RWPE2 (cell line): ENCODE data around the gene TRPM5.
A peak's percentile ranks its signal among the peaks of the same experiment; 100 is the strongest.

ENCODE experiments used
- ATAC-seq: fragments of 200-7000 bp; cut with Tn5 transposase; 3 replicates; pipeline ENCODE4 v1.9.1; 2021; ENCODE audit warnings: low read depth
- DNase-seq: peaks from one replicate; pipeline ENCODE4 v3.0.0-alpha.2; 2020; ENCODE audit warnings: low spot score
- H3K27ac ChIP-seq: fragments of 450-650 bp; 2 replicates; pipeline ENCODE4 v1.5.1; 2017; ENCODE audit warnings: mild to moderate bottlenecking; ENCODE audit not compliant: poor library complexity, severe bottlenecking
- H3K27me3 ChIP-seq: fragments of 250-450 bp; sonication (Bioruptor Pico); 2 replicates; pipeline ENCODE4 v1.5.1; 2021; ENCODE audit warnings: mild to moderate bottlenecking, moderate library complexity; ENCODE audit not compliant: insufficient read depth, poor library complexity, severe bottlenecking
- H3K36me3 ChIP-seq: fragments of 250-450 bp; sonication (Bioruptor Pico); 2 replicates; pipeline ENCODE4 v1.5.1; 2020; ENCODE audit warnings: low read depth, mild to moderate bottlenecking, moderate library complexity
- H3K4me1 ChIP-seq: fragments of 250-450 bp; sonication (Bioruptor Pico); 2 replicates; pipeline ENCODE4 v1.5.1; 2021; ENCODE audit warnings: mild to moderate bottlenecking, moderate library complexity; ENCODE audit not compliant: insufficient read depth, poor library complexity, severe bottlenecking
- H3K4me3 ChIP-seq: fragments of 250-450 bp; sonication (Bioruptor Pico); 2 replicates; pipeline ENCODE4 v1.5.1; 2021; ENCODE audit warnings: mild to moderate bottlenecking, moderate library complexity; ENCODE audit not compliant: severe bottlenecking
- H3K9me3 ChIP-seq: fragments of 250-450 bp; sonication (Bioruptor Pico); 2 replicates; pipeline ENCODE4 v1.5.1; 2021; ENCODE audit warnings: mild to moderate bottlenecking, moderate library complexity; ENCODE audit not compliant: severe bottlenecking
- CTCF ChIP-seq: fragments of 450-650 bp; IDR thresholded peaks from one replicate; pipeline ENCODE4 v1.5.1; 2017; ENCODE audit warnings: mild to moderate bottlenecking, moderate library complexity; ENCODE audit not compliant: poor library complexity, severe bottlenecking

The TRPM5 gene

GRCh38 chr11:2442589-2442988 is 1.7 kb downstream of the TRPM5 start:
- DNase-seq: no peak

GRCh38 chr11:2441171-2441570 is 3.1 kb downstream of the TRPM5 start:
- no peaks in the 10 kb centered on the region for H3K9me3 ChIP-seq
- DNase-seq (peak; percentile 51), ATAC-seq (no peak)
- H3K4me3 ChIP-seq: no peak overlapping the region
- peaks cover 25% of the 10 kb centered on the region for H3K27me3 ChIP-seq
- H3K27ac ChIP-seq: no peak overlapping the region
- no peak for TF ChIP-seq CTCF
- H3K4me1 ChIP-seq: no peaks in the 10 kb centered on the region
- no peaks in the 10 kb centered on the region for H3K36me3 ChIP-seq

More at GRCh38 chr11:2442589-2442988, 1.7 kb downstream of the TRPM5 start:
- H3K4me1 ChIP-seq: no peaks in the 10 kb centered on the region
- H3K27me3 ChIP-seq: peaks cover 27% of the 10 kb centered on the region
- no peak overlapping the region for H3K4me3 ChIP-seq
- H3K9me3 ChIP-seq: no peaks in the 10 kb centered on the region
- no peak overlapping the region for H3K27ac ChIP-seq
- no peaks in the 10 kb centered on the region for H3K36me3 ChIP-seq
- ATAC-seq: no peak
- no peak for TF ChIP-seq CTCF

- no peak for TF ChIP-seq CTCF
- ATAC-seq: no peak
- Histone ChIP-seq H3K36me3 (no peaks in the 10 kb centered on the region), H3K4me1 (no peaks in the 10 kb centered on the region), H3K27me3 (peaks cover 19% of the 10 kb centered on the region), H3K9me3 (no peaks in the 10 kb centered on the region), H3K4me3 (no peak overlapping the region), H3K27ac (no peak overlapping the region)
- DNase-seq: no peak
These were observed 3.7 kb downstream of the TRPM5 start for GRCh38 chr11:2440646-2441045.

- H3K36me3 ChIP-seq: no peaks in the 10 kb centered on the region
- H3K9me3 ChIP-seq: no peaks in the 10 kb centered on the region
- H3K27me3 ChIP-seq: peaks cover 15% of the 10 kb centered on the region
- DNase-seq (no peak), ATAC-seq (no peak)
- H3K4me1 ChIP-seq: no peaks in the 10 kb centered on the region
- H3K4me3 ChIP-seq: no peak overlapping the region
- no peak overlapping the region for H3K27ac ChIP-seq
- no peak for TF ChIP-seq CTCF
These were observed 4.5 kb downstream of the TRPM5 start for GRCh38 chr11:2439820-2440219.

GRCh38 chr11:2437516-2437915 is 6.8 kb downstream of the TRPM5 start:
- H3K4me1 ChIP-seq: no peaks in the 10 kb centered on the region
- no peak overlapping the region for H3K27ac ChIP-seq
- no peak overlapping the region for H3K4me3 ChIP-seq
- no peaks in the 10 kb centered on the region for H3K27me3 ChIP-seq
- no peaks in the 10 kb centered on the region for H3K36me3 ChIP-seq
- DNase-seq (peak; percentile 24), ATAC-seq (no peak)
- H3K9me3 ChIP-seq: no peaks in the 10 kb centered on the region
- no peak for TF ChIP-seq CTCF
